Measurements from ENCODE around the gene CPEB3. TPM values are rescaled to one million over a fixed set of nuclear protein-coding genes. Genes with fewer than 3 reads are reported as not detected.

CPEB3 gene
- total RNA-seq, 1 experiment from 2014 or later, result 1.0 TPM

DNA sequence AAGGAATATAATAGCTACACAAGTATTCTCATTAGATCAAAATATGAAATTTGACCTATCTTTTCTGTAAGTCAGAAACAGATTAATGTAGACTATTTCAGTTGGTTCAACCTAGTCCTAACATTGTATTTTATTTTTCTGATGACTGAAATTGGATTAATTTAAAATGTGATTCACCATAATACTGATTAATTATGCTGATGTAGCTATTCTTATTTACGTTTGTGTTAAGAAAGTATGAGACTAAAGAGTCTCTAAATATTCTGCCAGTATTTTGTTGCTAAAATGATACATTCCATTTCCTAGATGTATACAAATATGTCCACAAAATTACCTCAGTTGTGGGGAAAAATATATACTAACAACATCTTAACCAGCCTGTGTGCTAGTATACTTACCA lies 18.4 kb upstream of the CPEB3 start:
- H3K4me2 ChIP-seq (ENCODE audit: insufficient read depth, insufficient read length, low read length), result no peak overlapping the region
- peaks cover 22 to 32% of the 10 kb centered on the region in 2 experiments for H3K4me1 Mint-ChIP-seq
- no peaks in the 10 kb centered on the region for H3K79me1 ChIP-seq (ENCODE audit: insufficient read depth, low read depth, low read length, poor library complexity, severe bottlenecking)
- H3K36me3 Mint-ChIP-seq (ENCODE audit: insufficient read depth in 1 of 3, low read depth in 3 of 3), result peaks cover 18 to 37% (median 29%) of the 10 kb centered on the region in 3 experiments; a peak in 6 of 7 replicates
- H2BK12ac ChIP-seq (ENCODE audit: insufficient read length, low read depth, low read length), result no peak overlapping the region
- no peak overlapping the region for H3K4ac ChIP-seq (ENCODE audit: low read depth, low read length)
- H3K79me2 ChIP-seq (ENCODE audit: insufficient read depth, low read length), result peaks cover 13% of the 10 kb centered on the region; the same call in 1 of the 2 replicates
- no peaks in the 10 kb centered on the region for H3K27me3 ChIP-seq (ENCODE audit: insufficient read depth, low read length)
- H3K27ac Mint-ChIP-seq, result no peak overlapping the region
- H3K27ac ChIP-seq (ENCODE audit: insufficient read length, low read depth, low read length), result no peak overlapping the region
- TF ChIP-seq, protein P1, sequence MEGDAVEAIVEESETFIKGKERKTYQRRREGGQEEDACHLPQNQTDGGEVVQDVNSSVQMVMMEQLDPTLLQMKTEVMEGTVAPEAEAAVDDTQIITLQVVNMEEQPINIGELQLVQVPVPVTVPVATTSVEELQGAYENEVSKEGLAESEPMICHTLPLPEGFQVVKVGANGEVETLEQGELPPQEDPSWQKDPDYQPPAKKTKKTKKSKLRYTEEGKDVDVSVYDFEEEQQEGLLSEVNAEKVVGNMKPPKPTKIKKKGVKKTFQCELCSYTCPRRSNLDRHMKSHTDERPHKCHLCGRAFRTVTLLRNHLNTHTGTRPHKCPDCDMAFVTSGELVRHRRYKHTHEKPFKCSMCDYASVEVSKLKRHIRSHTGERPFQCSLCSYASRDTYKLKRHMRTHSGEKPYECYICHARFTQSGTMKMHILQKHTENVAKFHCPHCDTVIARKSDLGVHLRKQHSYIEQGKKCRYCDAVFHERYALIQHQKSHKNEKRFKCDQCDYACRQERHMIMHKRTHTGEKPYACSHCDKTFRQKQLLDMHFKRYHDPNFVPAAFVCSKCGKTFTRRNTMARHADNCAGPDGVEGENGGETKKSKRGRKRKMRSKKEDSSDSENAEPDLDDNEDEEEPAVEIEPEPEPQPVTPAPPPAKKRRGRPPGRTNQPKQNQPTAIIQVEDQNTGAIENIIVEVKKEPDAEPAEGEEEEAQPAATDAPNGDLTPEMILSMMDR (conservative IDR thresholded peaks at IDR 0.05), result no peak
- H3K56ac ChIP-seq (ENCODE audit: insufficient read length, low read depth, low read length), result no peak overlapping the region
- H3K9me3 Mint-ChIP-seq, result no peaks in the 10 kb centered on the region; a peak in 1 of 5 replicates
- no peak overlapping the region for H2BK15ac ChIP-seq (ENCODE audit: low read depth, low read length)
- H2BK5ac ChIP-seq (ENCODE audit: insufficient read length, low read length), result no peak overlapping the region
- no peak overlapping the region for H4K5ac ChIP-seq (ENCODE audit: insufficient read length, low read depth, low read length)
- no peak overlapping the region for H2BK20ac ChIP-seq (ENCODE audit: low read depth, low read length, poor library complexity, severe bottlenecking)
- H2AK5ac ChIP-seq (ENCODE audit: insufficient read length, low read length), result no peak overlapping the region
- no CpG with 5 or more reads among the region's 1 CpG for WGBS (ENCODE audit: extremely low coverage, insufficient read length, low lambda C conversion rate)
- no peaks in the 10 kb centered on the region for H3K23me2 ChIP-seq (ENCODE audit: insufficient read length, low read depth, low read length, poor library complexity, severe bottlenecking)
- no peak for DNase-seq
- no peak overlapping the region for H2BK120ac ChIP-seq (ENCODE audit: low read depth, low read length, poor library complexity, severe bottlenecking)
- no peak overlapping the region for H3K4me3 Mint-ChIP-seq
- H4K20me1 ChIP-seq (ENCODE audit: control insufficient read depth, insufficient read depth, insufficient read length), result no peaks in the 10 kb centered on the region
- H3T11ph ChIP-seq (ENCODE audit: low read length), result no peak overlapping the region
- H3K27me3 Mint-ChIP-seq (ENCODE audit: low read depth), result no peaks in the 10 kb centered on the region
- no peaks in the 10 kb centered on the region for H3K9me3 ChIP-seq (ENCODE audit: control insufficient read depth, low read depth, low read length)
- H3K14ac ChIP-seq (ENCODE audit: insufficient read depth, low read length), result no peak overlapping the region
- no peak overlapping the region for H3K23ac ChIP-seq (ENCODE audit: insufficient read length, low read depth, low read length)
- H3K4me1 ChIP-seq (ENCODE audit: insufficient read depth, low read length), result peaks cover 9% of the 10 kb centered on the region
- H4K8ac ChIP-seq (replicated peaks; ENCODE audit: insufficient read length, low read depth, low read length), result no peak overlapping the region
- H2AFZ ChIP-seq (ENCODE audit: low read length), result no peak overlapping the region
- H3K18ac ChIP-seq (ENCODE audit: insufficient read length, low read depth, low read length), result no peak overlapping the region
- H4K91ac ChIP-seq (ENCODE audit: insufficient read length, low read depth, low read length), result no peak overlapping the region
- no peak overlapping the region for H3K9ac ChIP-seq (ENCODE audit: extremely low read depth, insufficient read length, low read length)
